ENCODE results near the gene UBQLN1. TPM values are rescaled to one million over a fixed set of nuclear protein-coding genes. Genes with fewer than 3 reads are reported as not detected.
A peak's percentile ranks its signal among the peaks of the same experiment; 100 is the strongest.
"Not testable (repeated sequence)": the region's sequence is repeated elsewhere in the genome, so short reads cannot be mapped to it uniquely, and the experiment has no call there.

The UBQLN1 gene
- 265 TPM for total RNA-seq

DNA sequence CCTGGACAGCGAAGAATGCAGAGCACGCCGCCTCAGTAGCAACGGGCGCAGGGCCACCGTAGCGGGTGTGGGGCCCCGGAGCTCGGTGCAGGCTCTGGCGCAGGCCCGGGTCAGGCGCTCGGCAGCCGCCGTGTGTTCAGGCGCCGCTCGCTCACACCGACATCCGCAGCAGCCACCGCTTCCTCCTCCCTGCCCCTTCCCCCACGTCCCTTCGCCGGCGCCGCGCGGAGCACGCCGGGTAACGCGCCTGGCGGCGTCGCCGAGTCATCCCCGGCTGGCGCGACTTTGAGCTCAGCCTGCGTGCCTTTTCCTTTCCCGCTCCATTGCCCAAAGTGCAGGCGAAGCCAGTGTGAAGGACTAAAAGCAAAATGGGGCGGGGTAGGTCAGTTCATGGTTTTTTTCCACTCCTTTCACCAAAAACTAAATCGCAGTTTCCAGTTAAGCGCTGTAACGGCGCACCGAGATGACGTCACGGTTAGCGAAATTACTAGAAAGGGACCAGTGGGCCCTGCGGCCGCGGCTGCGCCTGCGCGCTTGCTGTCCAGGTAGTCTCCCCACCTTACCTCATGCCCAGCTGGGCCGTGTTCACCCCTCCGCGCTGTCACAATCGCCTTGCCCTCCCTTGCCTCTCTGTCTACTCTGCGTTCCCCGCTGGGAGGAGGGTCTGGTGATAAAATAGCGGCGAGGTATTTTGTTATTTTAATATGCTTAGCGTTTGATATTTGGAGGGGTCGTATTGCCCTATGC lies at the start of gene UBQLN1:
Gene UBQLN1, minus strand, starts transcription at position 191 of the 747 bp plus-strand sequence. CDS start 279 bp downstream, outside the sequence.
- DNase-seq = peak; percentile 85

DNA sequence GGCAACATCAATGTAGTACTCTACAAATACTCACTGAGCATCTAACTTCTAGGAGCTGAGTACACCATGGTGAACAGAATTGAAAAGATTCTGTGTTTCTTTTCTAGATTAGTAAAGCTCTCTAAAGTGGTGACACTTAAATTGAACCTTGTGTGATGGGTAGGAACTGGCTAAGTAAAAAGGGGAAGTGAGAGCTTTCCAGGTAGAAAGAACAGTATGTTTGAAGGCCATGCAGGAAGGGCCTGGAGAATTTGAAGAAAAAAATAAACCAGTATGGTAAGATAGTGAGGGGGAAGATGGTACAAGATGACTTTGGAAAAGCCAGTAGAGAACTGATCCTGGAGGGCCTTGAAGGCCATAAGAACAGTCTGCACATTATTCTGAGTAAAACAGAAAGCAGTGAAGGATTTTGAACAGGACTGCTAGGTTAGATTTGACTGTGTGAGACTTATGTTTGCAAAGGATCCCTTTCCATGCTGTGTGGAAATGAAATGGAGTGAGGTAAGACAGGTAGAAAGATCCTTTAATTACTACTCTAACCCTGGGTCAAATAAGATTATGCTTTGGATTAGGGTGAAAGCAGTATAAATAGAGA lies 46.7 kb upstream of the UBQLN1 start:
- DNase-seq = no peak

DNA sequence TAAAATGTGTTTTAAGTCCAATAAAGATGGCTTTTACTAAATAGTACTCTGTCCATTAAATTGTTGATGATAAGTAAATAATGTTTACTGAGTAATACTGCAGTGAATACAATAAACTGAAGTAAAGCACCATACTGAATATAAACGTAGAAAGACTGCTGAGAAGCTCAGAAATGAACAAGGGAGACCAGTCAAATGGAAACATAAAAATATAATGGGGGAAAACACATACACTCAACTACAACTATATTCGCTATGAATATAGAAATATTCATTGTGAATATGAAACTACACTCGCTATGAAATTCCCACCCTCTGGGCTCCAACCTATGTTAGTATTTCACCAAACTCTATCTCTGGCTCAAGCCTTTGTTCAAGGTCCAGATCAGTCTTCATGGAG lies 41.9 kb upstream of the UBQLN1 start:
- DNase-seq = no peak

DNA sequence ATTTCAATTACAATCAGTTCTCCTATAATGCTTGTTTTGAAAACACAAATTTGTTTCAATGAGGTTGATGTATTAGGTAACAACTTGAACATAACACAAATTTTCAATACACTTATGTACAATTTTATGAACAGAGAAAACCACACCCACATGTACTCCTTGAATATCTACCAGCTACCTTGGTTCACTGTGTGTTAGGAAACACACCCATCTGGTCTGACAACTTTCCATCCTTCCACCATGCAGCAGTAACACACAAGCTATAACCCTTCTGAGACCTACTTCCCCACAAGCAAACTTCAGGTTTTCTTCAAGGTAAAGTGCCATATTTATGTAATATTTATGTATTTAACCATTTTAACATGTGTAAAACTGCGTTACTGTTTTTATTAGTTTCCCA lies 36.4 kb upstream of the UBQLN1 start:
- no peak for DNase-seq

DNA sequence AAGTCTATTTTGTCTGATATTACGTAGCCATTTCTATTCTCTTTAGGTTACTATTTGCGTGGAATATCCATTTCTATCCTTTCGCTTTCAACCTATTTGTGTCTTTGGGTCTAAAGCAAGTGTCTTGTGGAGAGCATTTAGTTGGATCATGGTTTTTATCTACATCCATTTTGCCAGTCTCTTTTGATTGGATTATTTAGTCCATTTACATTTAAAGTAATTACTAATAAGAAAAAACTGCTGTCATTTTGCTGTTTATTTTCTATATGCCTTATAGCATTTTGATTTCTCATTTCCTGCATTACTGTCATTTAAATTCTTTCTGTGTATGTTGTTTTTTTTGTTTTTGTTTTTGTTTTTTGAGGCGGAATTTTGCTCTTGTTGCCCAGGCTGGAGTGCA lies 26.0 kb upstream of the UBQLN1 start:
- no peak for DNase-seq

DNA sequence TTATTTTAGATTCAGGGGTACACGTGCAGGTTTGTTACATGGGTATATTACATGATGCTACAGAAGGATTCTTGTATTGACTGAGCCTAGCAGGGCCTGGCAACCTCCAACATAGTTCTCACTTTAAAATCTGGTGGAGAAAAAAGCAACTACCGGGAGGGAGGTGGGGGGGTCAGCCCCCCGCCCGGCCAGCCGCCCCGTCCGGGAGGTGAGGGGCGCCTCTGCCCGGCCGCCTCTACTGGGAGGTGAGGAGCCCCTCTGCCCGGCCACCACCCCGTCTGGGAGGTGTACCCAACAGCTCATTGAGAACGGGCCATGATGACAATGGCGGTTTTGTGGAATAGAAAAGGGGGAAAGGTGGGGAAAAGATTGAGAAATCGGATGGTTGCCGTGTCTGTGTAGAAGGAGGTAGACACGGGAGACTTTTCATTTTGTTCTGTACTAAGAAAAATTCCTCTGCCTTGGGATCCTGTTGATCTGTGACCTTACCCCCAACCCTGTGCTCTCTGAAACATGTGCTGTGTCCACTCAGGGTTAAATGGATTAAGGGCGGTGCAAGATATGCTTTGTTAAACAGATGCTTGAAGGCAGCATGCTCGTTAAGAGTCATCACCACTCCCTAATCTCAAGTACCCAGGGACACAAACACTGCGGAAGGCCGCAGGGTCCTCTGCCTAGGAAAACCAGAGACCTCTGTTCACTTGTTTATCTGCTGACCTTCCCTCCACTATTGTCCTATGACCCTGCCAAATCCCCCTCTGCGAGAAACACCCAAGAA lies 21.0 kb upstream of the UBQLN1 start:
- not testable (repeated sequence) for DNase-seq

DNA sequence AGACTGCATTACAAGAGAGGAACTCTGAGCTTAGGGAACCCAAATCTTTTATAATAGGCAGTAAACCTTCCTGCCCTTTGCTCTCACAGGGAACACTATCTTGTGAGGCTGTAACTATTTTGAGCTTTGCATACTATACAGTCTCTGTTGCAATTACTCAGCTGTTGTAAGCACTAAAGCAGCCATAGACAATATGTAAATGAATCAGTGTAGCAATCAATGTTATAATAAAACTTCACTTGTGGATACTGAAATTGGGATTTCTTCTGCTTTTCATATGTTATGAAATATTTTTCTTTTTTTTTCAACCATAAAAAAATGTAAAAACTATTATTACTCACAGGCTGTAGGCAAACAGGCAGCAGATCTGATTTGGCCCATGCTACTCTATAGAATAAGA lies 16.7 kb upstream of the UBQLN1 start:
- DNase-seq = no peak

DNA sequence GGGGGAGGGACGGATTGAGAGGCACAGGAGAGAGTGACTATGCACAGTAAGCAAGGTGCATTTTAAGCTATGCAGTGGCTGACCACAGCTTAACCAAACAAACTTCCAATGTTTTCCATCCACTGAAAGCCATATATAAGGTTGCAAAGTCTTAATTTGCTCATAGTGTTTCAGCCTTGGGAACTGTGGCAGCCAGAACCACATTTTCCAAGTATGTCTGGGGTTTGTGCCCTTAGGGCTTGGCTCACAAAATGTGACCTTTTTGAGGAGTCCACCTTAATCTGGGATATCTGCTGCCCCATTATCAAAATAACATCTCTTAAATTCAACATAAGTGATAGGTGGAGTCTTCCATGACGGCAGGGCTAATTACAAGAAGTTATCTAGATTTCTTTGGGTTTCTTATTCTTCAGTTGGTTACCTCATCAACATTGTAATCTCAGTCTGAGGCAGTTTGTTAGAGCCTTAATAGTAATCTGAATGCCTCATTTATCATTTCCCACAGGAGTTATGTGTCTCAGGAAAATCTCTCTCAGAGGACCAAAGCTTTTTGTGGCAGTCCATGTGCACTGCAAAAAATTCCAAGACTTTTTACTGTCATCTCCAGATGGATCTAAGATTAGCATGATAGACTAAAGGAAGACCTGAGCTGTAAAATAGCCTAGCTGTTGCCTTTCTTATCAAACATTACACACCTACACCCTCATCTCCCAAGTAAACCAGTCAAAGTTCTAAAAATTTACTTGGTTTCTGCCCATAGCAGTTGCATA lies 15.2 kb upstream of the UBQLN1 start:
- no peak for DNase-seq

DNA sequence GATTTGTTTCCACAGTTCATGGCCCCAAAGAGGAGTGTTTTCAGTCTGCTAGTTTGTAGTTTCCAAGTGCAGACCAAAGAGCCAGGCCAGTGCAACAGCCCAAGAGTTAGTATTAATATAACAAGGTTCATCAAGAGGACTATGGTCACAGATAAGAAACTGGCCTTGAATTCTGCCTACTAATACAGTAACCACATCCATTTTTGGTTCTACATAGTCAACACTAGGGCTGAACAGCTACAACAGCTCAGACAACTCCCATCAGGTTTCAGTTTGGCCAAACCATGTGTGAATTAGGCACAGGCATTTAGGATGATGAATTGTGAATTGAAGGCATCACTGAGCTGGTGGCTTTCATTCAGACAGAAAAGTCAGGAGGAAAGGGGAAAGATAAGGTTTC lies 13.8 kb upstream of the UBQLN1 start:
- DNase-seq = no peak

DNA sequence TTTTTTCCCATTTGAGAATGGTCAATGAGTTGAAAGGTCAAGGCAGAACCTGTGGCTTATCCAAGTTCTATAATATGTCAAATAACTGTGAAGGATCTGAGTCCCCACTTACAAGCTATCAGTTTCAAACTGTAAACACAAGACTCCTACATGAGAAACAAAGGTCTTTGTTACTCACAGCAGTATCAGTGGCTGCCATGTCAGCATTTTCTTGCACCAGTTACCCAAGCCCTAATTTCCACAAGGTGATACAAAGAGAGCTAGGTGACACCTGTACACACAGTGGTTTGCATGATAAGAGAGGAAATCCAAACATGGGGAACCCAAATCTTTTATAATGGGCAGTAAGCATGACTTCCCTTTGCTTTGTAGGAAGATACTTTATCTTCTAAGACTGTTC lies 8.0 kb upstream of the UBQLN1 start:
- DNase-seq = no peak

DNA sequence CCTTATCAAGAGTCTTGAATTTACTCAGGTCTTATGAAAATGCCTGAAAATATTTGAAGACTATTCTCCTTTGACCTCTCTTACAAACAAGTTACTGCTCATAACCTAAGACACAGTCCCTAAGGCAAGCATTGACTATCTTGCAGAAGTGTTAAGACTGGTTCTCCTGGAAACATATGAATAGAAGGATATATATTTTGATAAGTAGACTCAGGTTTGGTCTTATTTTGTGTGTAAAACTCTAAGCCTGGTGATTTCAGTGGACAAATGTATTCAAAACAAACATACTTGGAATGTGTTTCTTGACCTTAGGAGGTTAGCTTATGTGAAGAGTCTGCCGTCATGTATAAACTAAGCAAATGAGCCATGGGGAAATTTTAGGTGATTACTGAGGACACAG lies 7.5 kb upstream of the UBQLN1 start:
- DNase-seq = no peak

DNA sequence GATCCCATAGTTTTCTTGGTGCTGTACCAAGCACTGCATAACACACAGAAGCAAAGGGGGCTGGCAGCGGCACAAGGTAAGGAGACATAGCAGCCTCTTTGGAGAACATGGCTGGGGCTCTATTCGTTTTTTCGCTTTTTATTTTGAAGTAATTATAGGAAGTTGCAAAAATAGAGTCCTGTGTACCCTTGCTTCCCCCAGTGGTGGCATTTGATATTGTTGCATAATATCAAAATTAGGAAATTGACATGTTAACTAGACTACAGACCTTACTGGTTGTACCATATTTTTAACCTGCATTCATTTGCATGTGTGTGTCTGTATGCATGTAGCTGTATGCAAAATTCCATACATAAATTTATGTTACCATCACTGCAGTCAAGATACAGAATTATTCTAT lies 6.6 kb upstream of the UBQLN1 start:
- DNase-seq = no peak

DNA sequence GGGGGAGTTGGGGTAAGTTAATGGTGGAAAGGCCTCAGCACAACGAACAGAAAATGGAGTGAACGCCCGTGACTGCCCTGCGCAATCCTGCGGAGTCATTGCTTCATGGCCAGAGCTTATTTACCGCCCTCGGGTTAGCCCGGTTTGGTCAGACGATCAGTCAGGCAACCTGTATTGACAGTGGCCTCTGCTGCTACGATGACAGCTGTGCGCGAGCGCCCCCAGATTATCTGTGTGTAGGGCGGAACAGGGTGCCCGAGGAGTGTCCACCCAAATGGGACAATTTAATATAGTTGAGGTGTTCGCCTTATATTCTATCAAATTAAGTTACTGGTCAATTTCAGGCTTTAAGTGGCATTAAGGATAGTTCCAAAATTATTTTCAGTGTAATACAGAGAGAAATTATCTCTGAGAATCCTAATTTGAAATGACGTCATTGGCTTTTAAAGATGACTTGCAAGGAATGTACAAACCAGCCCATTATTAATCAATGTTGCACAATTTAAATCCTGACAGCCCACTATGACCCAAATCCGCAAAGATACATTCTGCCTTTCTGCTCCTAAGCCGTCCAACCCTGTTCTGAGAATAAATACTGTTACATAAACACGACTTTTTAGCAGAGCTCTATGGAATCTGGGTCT lies 879 bp upstream of the UBQLN1 start:
- peak; percentile 32 for DNase-seq

DNA sequence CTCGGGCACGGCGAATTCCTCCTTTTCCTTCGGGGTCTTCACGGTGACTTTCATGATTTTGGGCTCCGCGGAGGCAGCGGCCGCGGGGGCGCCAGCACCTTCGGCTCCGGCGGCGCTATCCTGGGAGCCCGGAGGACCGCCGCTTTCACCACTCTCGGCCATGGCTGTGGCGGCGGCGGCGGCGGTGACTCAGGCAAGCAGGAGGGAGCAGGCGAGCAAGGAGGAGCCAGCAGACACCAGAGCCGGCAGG lies 315 bp downstream of the UBQLN1 start:
- no peak for DNase-seq

DNA sequence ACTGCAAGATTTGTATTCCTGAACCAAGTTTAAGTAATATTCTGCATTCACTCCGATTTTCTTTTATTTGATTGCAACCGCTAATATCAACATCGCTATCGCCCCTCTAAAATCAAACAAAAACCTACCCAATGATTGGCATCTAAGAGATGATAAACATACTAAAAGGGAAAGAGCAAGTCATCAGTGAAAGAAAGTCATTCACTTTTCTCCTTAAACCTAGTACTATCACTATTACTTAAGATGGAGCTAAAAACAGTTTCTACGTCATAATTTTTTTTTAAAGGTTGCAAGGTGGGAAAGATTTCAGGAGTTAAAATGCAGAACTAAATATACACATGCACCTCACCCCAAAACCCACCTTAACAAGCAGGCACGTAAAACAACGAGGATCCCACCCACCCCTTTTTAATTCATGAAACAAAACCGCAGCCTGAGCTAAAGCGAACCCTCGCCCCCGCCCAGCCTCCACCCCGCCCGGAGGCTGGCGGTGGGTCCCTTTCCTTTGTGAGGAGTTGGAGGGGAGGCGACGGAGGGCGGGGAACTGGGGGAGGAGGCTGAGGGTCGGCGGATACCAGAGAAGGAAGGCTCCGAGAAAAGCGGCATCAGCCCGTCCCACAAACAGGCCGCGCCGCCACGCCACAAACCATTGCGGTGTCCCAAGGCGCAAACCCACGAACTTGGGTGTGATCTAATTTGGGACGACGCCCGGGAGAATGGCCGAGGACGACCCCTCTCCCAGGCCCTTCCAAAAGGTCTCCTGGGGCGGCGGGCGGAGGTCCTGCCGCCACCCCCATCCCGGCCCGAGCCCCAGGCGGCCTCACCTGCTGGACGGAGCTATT lies 861 bp downstream of the UBQLN1 start:
- no peak for DNase-seq

DNA sequence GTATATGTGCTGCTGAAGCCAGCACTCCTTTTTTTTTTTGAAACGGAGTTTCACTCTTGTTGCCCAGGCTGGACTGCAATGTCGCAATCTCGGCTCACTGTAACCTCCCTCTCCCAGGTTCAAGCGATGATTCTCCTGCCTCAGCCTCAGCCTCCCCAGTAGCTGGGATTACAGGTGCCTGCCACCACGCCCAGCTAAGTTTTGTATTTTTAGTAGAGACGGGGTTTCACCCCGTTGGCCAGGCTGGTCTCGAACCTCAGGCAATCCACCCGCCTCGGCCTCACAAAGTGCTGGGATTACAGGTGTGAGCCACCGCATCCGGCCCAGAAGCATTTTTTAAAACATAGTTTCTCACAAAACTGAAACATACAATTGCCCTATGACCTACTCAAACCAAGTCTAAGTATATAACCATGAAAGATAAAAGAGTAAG lies 2.5 kb downstream of the UBQLN1 start:
- DNase-seq = not testable (repeated sequence)

DNA sequence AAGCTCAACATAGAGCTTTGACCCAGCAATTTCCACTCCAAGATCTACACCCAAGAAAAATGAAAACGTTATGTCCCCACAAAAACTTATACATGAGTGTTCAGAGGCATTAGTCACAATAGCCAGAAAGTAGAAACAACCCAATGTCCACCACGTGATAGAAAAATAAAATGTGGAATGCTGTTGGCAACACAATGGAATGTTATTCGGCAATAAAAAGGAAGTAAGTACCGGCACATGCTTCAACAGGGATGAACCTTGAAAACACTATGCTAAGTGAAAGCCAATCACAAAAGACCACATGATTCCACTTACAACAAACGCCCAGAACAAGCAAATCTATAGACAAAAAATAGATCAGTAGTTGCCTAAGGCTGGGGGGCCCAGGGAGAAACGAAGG lies 6.0 kb downstream of the UBQLN1 start:
- no peak for DNase-seq

DNA sequence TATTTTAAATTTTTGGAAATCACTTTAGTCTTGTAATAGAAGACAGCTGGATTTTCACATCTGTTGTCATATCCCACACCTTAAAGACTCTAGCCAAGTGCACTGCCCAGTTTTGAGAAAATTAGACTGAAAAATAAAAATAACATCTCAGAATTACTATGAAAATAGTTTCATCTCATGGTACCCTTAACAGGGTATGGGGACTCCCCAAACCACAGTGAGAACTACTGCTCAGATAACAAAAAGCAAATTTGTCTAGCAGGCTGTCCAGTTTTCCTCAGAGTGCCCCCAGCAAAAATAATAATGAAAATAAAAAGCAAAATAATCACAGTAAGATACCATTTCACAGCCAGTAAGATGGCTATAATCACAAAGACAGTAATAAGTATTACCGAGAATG lies 6.5 kb downstream of the UBQLN1 start:
- no peak for DNase-seq

DNA sequence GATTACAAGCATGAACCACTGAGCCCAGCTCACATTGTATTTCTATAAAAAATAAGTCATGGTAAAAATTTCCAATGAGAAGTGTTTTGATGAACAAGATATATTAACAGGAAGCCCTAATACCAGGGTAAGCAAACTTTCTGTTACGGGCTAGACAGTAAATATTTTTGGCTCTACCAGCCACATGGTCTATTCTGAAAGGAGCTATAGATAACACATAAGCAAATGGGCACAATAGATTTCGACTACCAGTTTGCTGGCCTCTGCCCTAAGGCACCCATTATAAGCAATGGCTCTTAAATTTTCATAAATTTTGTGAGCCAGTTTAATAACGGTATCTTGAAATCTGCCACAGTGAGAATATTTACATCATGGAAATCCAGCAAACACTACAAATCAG lies 8.1 kb downstream of the UBQLN1 start:
- DNase-seq = no peak

DNA sequence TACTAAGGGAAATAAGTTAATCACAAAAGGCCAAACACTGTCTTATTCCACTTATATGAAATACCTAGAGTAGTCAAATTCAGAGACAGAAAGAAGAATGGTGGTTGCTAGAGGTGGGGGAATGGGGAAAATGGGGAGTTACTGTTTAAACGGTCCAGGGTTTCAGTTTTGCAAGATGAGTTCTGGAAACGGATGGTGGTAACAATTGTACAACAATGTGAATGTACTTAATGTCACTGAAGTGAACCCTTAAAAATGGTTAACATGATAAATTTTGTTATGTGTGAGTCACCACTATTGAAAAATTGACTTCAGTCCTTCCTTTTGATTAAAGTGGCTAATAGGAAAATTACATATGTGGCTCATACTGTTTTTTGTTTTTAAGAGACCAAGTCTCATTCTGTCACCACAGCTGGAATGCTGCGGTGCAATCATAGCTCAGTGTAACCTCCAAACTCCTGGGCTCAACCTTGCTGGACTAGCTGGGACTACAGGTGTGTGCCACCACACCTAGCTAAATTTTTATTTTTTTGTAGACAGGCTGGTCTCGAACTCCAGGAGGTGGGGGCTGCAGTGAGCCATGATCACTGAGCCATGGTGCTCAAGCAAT lies 8.7 kb downstream of the UBQLN1 start:
- no peak for DNase-seq

DNA sequence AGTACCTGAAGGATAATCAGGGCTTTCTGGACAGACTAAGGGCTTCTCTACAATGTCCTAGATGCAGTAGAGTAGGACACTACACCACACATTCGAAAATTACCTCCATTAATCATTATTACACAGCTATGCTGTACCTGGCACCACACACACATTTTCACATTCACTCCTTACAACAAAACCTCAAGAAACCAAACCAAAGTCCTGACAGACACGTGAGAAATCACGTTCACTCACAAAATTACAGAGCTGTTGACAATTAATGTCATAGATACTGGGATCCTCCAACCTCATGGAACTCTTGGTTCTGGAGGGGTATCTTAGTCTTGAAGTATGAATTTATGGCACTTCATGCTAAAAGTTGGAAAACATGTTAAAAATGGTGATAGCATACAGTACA lies 16.3 kb downstream of the UBQLN1 start:
- no peak for DNase-seq
